Brain pericyte (primary cell): ENCODE measurements around the gene ITSN2.
"Not testable (repeated sequence)": the region's sequence is repeated elsewhere in the genome, so short reads cannot be mapped to it uniquely, and the experiment has no call there.

Experiments
- DNase-seq: peaks from one replicate; pipeline ENCODE4 v3.0.0-alpha.2; 2012; ENCODE audit warnings: low read depth, low spot score

ITSN2 gene

DNA sequence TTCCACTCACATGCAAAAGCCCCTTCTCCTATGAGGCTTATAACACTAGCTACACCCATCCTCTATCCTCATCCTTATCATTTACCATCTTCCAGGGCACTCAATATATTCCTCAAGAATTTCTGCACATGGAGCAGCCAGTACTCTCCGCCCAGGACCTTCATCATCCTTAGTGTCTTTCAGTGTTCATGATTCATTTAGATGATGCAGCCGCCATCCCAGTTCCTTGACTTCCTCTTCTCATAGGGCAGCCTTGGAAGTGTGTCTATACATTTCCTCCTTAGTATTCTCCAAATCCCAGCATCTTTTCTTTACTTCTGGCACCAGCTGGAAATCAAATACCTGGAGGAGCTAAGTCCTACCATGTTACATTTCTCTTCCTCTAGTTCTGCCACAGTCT is 3.0 kb upstream of the ITSN2 start:
- DNase-seq, result no peak

DNA sequence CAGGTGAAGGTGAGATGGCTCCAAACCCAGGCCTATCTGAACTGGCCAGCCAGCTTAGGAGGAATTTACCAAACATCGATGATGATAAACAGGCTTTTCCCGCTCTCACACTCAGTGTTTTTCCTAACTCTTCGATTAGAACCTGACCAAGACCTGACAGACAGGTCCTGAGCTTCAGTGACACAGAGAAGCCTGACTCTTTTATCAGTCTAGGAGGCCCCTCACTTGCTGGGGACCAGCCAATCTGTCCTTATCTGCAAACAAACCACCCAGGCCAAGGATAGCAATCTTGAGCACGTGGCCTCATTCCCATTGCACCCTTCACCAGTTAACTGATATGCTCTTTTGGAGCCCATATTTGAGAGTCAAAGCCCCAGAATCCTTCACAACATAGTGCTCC is 1.9 kb upstream of the ITSN2 start:
- no peak for DNase-seq

DNA sequence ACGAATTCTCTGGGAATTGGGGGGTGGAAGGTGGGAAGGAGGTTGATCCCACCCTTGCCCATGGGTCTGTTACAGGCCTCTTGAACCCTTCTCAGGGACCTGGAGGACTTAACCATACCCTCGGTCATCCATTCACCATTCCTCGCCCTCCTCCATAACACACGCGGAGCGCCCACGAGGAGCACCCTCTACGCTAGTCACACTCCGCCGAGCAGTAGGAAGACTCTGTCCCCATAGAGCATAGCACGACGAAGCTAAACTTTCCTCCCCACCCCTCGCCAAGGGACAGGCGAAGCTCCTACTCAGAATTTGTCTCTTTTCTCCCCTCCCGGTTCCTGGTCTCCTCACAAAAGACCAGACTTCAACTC is 611 bp upstream of the ITSN2 start:
- no peak for DNase-seq

DNA sequence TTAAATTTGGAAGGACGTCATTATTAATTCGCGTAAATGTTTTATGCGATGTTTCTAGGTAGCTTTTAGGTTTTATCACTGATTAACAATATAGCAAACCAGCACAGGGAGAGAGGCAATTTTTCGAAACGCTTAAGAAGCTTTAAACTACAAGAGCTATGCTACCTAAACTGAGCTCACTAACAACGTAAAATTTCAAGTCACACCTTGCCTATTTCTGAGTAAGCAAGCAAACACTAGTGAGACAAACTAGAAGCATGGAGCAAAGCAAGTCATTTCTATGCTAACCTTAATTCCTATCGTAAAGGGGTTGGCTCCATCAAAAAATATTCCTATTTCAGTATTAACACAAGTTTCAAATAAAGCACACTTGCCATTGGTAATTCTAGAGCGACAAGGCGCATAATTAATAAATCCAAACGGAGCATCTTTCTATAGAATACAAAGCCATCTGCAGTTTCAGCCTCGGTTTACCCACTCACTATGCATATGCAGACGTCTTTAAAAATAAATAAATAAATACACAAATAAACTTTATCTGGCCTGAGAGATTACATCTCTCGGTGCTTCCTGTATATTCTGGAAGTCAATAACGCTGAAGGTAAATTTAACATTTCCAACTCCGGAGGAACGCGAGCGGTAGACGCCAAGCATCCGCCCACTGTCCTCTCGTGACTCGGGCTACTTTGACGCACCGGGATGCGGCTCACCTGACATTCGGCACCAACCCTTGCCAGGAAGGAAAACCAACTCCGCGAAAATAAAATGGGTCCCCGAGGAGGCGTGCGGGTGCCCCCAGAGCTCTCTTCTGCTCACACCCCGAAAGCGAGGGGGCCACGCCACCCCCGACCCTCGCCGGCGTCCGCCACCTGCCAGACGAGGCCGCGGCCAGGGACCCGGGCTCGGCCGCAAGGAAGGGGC is 947 bp downstream of the ITSN2 start:
- no peak for DNase-seq

DNA sequence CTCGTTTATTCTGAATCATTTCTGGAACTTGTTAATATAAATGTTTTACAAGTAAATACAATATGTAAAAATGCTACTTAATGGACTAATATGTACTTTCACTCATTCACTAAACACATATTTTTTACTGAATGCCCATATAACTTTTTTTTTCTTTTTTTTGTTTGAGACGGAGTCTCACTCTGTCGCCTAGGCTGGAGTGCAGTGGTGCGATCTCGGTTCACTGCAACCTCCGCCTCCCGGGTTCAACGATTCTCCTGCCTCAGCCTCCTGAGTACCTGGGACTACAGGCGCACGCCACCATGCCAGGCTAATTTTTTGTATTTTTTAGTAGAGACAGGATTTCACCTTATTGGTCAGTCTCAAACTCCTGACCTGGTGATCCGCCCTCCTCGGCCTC is 2.6 kb downstream of the ITSN2 start:
- not testable (repeated sequence) for DNase-seq

DNA sequence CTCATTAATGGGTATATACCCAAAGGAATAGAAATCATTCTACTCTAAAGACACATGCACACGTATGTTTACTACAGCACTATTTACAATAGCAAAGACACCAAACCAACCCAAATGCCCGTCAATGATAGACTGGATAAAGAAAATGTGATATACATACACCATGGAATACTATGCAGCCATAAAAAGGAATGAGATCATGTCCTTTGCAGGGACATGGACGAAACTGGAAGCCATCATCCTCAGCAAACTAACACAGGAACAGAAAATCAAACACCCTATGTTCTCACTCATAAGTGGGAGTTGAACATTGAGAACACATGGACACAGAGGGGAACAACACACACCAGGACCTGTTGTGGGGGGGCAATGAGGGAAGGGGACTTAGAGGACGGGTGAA is 3.2 kb downstream of the ITSN2 start:
- not testable (repeated sequence) for DNase-seq

DNA sequence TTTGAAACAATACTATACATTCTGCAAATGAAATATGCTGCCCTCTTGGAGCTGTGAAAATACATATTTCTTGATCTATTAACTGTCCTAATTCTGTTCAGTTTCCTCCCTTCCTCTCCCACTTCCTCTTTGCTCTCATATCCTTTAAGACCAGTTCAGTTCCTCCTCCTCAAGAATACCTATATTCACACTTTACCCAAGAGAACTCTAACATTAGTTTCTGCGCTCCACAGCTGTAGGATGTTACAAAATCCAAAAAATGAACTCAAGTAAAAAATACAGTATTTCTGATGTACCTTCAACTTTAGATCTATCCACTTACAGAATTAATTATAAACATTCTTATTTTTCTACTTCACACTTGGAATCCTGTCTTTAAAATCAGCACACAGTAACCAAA is 5.4 kb downstream of the ITSN2 start:
- no peak for DNase-seq

DNA sequence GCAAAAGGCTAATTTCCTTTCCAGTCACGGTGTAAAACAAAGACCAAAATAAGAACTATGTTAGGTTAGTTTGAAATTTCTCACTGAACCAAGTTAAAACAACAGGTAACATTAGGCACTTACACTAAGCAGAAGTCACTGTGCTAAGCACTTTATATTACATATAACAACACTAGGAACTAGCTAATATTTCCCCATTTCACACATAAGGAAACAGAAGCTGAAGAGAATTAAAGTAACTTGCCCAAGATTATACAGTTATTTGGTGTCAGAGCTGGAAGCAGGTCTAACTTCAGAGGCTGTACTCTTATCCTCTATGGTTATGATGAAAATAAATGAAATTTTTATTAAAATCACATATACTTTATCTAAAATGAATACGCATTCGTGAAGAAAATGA is 5.9 kb downstream of the ITSN2 start:
- DNase-seq, result no peak

DNA sequence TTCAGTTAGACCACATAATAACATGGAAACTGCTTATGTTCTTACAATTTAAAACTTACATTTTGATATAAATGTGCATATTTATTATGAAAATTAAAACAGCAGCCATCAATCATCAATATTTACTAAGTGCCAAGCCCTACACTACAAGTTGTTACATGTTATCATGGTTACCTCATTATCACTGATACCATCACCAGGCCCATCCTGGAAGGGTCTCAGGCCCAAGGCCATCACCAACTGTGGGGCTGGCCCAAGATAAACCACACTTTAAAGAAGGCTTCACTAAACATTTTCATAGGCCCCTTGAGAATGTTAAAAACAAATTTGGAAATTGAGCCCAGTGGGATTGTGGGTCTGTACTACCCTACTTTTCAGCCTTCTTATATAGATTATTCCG is 6.4 kb downstream of the ITSN2 start:
- no peak for DNase-seq

DNA sequence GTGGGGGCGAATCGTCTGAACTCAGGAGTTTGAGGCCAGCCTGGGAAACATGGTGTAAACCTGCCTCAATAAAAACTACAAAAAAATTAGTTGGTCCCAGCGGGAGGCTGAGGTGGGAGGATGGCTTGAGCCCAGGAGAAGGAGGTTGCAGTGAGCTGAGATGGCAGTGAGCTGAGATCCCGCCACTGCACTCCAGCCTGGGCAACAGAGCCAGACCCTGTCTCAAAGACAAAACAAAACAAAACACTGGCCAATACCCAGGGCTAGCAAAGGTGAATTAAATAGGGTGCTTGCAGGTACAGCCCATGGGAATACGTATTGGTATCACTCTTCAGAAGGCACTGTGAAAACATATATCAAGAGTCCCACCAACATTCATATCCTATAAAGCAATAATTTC is 7.0 kb downstream of the ITSN2 start:
- no peak for DNase-seq

DNA sequence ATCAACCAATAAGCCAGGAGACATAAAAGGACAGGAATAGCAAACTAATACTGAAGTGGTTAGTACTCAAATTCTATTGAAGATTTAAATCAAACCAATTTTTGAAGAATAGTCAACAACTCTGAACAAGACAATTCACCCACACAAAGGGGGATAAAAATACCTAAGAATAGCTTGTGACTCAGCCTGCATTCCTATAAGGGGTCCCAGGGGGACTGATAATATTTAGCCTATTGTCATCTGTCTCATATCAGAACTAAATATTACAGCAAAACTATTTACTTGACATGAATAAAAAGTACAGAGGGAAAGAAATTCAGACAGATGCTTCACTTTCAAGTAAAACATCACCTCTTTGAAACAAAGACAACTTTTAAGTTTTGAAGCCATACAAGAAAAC is 7.7 kb downstream of the ITSN2 start:
- no peak for DNase-seq

DNA sequence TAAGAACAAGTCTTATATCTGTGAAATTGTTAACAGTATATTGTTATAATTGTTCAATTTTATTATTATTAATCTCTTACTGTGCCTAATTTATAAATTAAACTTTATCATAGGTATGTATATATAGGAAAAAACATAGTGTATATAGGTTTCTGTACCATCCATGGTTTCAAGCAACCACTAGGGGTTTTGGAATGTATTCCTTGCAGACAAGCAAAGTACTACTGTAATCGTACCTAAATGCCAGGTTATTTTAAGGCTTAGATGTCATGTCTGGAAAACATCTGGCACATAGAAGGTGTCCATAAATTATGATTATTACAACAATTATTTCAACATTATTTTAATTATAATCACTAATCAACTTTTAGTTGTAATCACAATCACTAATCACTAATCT is 8.4 kb downstream of the ITSN2 start:
- no peak for DNase-seq

DNA sequence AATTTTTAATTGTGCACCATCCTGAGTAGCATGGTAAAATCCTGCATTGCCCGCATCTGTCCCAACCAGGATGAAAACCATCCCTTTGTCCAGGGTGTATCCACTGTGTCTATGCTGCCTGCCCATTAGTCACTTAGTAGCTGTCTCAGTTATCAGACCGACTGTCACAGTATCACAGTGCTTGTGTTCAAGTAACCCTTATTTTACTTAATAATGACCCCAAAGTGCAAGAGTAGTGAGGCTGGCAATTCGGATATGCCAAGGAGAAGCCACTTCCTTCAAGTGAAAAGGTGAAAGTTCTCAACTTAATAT is 8.8 kb downstream of the ITSN2 start:
- DNase-seq, result no peak

DNA sequence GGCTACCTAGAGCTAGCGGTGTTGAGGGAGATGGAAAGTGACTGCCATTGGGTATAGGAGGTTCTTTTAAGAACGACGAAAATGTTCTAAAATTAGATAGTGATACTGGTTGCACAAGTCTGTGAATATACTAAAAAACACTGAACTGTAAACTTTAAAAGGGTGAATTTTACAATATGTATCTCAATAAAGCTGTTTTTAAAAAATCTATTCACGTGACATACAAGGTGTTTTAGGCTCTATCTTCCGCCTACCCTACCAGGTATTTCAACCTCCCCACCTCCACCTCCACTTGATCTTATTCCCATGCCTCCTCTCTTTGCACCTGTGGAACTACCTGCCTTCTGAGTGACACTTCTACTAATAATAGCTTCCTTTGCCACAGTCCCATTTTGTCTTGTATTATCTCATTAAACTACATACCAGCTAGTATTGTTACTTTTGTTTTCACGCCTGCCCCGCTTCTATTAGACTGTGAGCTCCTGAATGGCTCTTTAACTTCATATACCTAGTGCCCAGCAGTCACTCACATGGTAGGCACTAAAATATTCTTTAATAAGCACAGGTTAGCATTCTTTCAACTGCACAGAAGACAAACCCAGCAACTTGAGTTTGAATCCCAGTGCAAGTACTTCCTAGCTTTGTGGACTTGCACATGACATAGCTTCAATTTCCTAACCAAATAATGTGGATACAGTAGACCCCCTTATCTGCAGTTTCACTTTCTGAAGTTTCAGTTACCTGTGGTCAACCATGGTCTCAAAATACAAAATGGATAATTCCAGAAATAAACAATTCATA is 9.3 kb downstream of the ITSN2 start:
- no peak for DNase-seq

DNA sequence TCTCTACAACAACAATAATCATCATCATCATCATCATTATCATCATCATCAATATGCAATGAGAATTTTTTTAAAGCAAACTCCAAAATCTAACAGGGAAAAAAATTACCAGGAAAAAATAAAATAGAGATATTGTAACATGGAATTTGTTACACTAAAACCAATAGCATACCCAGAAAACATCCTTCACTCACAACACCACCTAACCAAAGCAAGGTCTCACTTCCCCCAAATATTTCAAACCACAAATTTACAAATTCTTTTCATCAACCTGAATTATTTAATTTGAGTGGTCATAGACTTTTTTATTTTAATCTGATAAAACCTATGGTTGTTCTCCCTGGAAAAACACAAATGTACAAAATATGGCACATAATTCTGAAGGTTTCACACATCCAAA is 11.2 kb downstream of the ITSN2 start:
- no peak for DNase-seq

DNA sequence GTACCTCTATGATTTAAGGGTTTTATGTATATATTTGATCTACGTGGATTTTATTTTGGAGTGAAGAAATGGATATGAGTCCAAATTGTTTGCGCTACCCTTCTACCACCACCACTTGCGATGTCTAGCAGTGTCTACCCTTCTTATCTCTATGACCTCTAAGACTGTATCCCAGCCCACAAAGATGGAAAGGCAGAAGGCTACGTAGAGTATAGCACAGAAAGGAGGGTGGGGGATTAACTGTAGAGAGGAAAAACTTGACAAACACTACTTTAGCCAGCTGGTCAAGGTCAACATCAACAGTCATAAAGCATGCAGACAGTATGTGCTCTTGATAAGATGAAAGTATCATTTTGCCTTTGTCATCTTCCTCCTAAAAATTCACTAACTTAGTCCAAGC is 14.4 kb downstream of the ITSN2 start:
- DNase-seq, result no peak

DNA sequence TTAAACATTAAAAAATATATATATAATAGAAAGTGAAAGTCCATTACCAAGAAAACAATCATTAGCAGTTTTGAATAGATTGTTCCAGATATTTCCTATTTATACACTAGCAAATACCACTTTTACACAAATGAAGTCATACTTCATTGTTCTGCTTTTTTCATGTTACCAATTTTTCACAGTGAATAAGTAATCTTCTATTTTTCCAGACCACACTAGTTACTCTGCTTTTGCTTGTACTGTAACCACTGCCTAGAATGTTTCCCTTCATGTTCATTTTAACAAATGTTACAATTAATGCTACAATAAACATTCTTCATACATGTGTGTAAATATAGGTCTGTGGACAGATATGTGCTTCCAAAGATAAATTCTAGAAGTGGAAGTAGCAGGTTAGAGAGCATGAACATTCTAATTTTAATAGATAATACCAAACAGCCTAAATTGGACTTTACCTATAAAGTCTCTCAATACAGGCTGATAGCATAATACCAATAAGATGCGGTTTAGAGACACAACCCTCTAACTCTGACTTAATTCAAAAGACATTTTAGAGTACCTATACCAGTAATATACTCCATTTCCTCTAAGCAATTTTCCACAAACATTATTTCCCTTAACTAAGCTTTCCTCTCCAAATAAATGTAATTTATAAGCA is 17.0 kb downstream of the ITSN2 start:
- DNase-seq, result no peak

DNA sequence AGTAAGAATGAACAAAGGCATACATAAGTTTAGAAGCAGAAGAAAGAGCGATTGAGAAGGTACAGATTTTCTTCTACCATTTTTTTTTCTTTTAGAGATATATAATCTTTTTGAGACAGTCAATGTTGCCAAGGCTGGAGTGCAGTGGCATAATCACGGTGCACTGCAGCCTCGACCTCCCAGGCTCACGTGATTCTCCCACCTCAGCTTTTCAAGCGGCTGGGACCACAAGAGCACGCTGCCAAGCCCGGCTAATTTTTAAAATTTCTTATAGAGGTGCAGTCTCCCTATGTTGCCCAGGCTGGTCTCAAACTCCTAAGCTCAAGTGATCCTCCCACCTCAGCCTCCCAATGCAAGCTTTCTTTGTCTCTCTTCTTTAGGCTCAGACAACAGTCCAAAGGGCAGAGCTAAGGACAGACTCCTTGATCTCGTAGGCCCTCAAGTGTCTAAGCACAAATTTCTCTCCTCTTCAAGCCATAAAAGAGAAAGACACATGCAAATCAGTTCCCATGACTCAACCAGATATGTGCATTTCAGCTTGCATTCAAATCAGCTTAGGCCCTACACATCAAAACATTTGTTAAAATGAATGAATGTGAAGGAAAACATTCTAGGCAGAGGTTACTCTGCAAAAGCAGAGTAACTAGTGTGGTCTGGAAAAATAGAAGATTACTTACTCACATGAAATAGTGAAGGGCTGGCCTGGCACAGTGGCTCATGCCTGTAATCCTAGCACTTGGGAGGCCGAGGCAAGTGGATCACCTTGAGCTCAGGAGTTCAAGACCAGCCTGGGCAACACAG is 18.0 kb downstream of the ITSN2 start:
- no peak for DNase-seq

DNA sequence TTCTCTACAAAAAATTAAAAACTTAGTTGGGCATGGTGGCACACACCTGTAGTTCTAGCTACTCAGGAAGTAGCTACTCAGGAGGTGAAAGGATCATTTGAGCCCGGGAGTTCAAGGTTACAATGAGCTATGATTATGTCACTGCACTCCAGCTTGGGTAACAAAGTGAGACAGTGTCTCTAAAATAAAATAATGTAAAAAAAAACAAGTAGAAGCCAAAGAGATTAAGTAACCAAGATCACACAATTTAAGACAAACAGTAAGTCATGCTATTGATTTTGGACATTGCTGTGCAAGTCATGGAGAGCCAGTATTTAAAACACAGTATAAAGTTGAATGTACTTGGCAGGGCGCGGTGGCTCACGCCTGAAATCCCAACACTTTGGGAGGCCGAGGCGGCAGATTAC is 20.5 kb downstream of the ITSN2 start:
- DNase-seq, result no peak

DNA sequence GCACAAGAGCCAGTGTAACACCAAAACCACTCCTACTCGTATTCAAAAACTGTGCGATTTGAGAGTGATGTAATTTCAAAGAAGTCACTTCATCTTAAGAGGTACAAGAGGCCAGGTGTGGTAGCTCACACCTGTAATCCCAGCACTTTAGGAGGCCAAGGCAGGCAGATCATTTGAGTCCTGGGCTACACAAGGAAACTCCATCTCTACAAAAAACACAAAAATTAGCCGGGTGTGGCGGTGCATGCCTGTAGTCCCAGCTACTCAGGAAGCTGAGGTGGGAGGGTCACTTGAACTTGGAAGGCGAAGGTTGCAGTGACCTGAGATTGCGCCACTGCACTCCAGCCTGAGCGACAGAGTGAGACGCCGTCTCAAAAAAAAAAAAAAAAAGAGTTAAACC is 21.2 kb downstream of the ITSN2 start:
- DNase-seq, result not testable (repeated sequence)

DNA sequence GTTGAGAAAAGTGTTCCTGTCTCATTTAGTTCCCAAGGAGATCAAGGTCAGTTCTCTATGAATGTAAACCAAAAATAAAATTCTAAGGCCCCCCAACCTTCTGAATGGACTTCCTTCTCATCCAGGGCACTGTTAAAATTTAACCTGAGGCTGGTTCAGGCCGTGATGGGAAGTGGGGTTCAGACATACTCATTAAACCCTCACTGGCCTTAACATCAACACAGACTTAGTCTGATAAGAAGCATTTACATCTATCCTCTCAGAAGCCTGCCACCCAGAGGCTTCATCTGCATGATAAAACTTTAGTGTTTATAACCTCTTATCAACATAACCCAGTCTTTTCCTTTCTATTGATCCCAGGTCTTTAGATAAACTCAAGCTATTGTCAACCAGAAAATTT is 22.4 kb downstream of the ITSN2 start:
- no peak for DNase-seq

DNA sequence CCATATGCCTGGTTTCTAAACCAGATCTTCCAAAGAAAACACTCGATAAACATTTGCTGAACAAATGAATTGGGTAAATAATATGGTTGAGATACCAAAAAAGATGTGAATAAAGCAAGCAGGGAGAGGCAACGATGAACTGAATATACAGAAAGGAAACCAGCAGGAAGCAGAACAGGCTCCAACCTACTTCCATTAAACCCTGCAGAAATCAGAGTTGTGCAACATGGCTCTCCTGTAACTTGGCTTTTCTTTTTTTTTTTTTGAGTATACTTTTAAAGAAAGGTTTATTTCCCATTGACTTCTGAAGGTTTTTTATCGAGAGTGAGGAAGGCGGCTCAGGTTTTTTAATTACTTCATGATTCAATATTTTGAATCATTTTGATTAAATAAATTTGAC is 23.5 kb downstream of the ITSN2 start:
- DNase-seq, result no peak
